ENCODE data around the gene RNF6.

DNA sequence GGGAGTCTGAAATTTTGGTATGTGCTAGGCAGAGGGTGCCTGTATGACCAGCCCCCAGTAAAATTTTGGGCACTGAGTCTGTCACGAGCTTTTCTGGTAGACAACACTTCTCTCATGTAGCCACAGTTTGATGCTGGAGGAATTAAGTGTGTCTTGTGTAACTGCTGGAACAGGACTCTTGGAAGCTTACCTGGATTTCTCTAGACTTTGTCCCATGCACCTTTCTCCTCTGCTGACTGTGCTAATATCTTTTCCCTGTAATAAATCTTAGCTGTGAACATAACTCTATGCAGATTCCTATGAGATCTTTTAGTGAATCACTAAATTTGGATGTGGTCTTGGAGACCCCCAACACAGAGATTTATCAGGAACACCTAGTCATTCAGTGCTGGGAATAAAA, 13.8 kb downstream of the RNF6 start:
- TF ChIP-seq EGR1 (IDR thresholded peaks at IDR 0.05; ENCODE audit: low read depth), result no peak
- no peak for TF ChIP-seq EZH2 (IDR thresholded peaks at IDR 0.05)
- TF ChIP-seq ZNF274 (IDR thresholded peaks at IDR 0.05; ENCODE audit: low read depth, low read length), result no peak
- TF ChIP-seq, protein P1, sequence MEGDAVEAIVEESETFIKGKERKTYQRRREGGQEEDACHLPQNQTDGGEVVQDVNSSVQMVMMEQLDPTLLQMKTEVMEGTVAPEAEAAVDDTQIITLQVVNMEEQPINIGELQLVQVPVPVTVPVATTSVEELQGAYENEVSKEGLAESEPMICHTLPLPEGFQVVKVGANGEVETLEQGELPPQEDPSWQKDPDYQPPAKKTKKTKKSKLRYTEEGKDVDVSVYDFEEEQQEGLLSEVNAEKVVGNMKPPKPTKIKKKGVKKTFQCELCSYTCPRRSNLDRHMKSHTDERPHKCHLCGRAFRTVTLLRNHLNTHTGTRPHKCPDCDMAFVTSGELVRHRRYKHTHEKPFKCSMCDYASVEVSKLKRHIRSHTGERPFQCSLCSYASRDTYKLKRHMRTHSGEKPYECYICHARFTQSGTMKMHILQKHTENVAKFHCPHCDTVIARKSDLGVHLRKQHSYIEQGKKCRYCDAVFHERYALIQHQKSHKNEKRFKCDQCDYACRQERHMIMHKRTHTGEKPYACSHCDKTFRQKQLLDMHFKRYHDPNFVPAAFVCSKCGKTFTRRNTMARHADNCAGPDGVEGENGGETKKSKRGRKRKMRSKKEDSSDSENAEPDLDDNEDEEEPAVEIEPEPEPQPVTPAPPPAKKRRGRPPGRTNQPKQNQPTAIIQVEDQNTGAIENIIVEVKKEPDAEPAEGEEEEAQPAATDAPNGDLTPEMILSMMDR (IDR thresholded peaks at IDR 0.05 in 2 of 3, conservative IDR thresholded peaks at IDR 0.05 in 1 of 3; ENCODE audit: borderline replicate concordance in 1 of 3, insufficient read depth in 1 of 3, low read depth in 2 of 3, low read length in 2 of 3), result no peak
- TF ChIP-seq YY1 (IDR thresholded peaks at IDR 0.05; ENCODE audit: extremely low read depth, insufficient replicate concordance, low read depth, low read length), result no peak
